HuH-7.5 (cell line): ENCODE data around the gene FLT4.
"Not testable (repeated sequence)": the region's sequence is repeated elsewhere in the genome, so short reads cannot be mapped to it uniquely, and the experiment has no call there.

Experiments used
- DNase-seq: peaks from one replicate; pipeline ENCODE4 v3.0.0; 2011; ENCODE audit warnings: low spot score

Gene FLT4

GRCh38 chr5:180670157-180670556 is 20.8 kb upstream of the FLT4 start:
- no peak for DNase-seq

GRCh38 chr5:180669661-180670060 is 20.3 kb upstream of the FLT4 start:
- DNase-seq = no peak

- no peak for DNase-seq
These were observed 19.6 kb upstream of the FLT4 start for GRCh38 chr5:180668835-180669596.

- no peak for DNase-seq
These were observed 17.4 kb upstream of the FLT4 start for GRCh38 chr5:180666812-180667211.

- no peak for DNase-seq
These were observed 16.4 kb upstream of the FLT4 start for GRCh38 chr5:180665682-180666404.

GRCh38 chr5:180658774-180659564 is 9.6 kb upstream of the FLT4 start:
- no peak for DNase-seq

- DNase-seq = not testable (repeated sequence)
These were observed 5.8 kb upstream of the FLT4 start for GRCh38 chr5:180655243-180655642.

- no peak for DNase-seq
These were observed 3.4 kb upstream of the FLT4 start for GRCh38 chr5:180652771-180653170.

GRCh38 chr5:180652346-180652745 is 2.9 kb upstream of the FLT4 start:
- DNase-seq = no peak

- DNase-seq = no peak
These were observed 623 bp downstream of the FLT4 start for GRCh38 chr5:180648658-180649296.

GRCh38 chr5:180647941-180648500 is 1.4 kb downstream of the FLT4 start:
- no peak for DNase-seq

- DNase-seq = no peak
These were observed 1.9 kb downstream of the FLT4 start for GRCh38 chr5:180647465-180647864.

GRCh38 chr5:180646963-180647305 is 2.5 kb downstream of the FLT4 start:
- no peak for DNase-seq

- DNase-seq = no peak
These were observed 3.0 kb downstream of the FLT4 start for GRCh38 chr5:180646289-180646962.

GRCh38 chr5:180645274-180646204 is 3.9 kb downstream of the FLT4 start:
- DNase-seq = no peak

GRCh38 chr5:180644825-180645273 is 4.6 kb downstream of the FLT4 start:
- DNase-seq = no peak

GRCh38 chr5:180644129-180644824 is 5.1 kb downstream of the FLT4 start:
- no peak for DNase-seq

GRCh38 chr5:180643191-180643851 is 6.1 kb downstream of the FLT4 start:
- DNase-seq = no peak

- DNase-seq = no peak
These were observed 6.6 kb downstream of the FLT4 start for GRCh38 chr5:180642779-180643178.
